COLO829 (cell line): ENCODE measurements around the gene TARP.
A peak's percentile ranks its signal among the peaks of the same experiment; 100 is the strongest.

Experiments used
- DNase-seq: peaks from one replicate; pipeline ENCODE4 v3.0.0; 2012; ENCODE audit warnings: low spot score

The TARP gene

DNA sequence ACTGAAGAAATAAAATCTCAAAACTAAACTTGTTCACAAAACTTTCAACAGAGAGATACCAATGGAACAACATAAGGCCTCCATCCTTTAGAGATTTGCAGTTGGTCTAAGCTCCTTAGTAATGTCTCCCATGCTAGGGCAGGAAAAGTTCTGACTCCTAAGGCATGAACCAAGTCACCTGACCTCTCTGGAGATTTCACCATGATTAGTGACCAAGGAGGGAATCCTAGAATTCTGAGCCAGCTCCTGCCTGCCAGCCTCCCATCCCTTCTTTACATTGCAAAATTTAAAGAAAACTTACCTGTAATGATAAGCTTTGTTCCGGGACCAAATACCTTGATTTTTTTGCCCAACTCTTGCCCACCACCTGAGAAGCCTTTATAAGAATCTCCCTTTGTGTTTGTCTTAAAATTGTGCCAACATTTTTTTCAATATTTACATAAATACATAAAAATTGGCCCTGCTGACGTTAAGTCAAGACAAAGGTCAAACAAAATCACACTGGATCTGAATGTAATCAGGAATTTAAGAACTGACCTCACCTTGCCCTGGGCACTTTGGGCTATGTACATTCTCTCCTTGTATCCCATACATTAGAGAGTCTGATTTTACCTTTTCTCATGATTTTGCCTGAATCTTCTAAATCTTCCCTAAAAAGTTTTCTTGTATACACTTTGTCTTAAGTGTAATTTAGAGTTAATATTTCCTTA is at the start of gene TARP:
TARP (minus strand) TSS at position 351 of the 710 bp plus-strand sequence.
- DNase-seq: no peak

DNA sequence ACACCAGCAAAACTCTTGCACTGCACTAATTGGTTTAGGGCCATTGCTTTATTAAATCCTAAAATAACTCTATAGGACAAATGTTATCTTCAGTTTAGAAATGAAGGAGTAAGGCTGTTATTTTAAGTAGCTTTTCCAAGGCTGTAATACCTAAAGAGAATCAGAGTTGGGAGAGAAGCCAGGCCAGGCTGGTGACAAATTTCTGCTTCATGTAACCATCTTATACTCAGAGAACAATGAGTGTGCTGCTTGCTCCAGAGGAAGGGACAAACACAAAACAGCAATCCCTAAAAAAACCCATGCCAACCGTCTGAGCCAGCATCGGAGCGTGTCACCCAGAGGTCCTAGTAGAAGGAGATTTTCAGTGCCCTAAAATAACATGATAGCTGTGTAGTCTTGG is 49.7 kb upstream of the TARP start:
- no peak for DNase-seq

GRCh38 chr7:38322461-38322860 is 49.0 kb upstream of the TARP start:
- DNase-seq: no peak

DNA sequence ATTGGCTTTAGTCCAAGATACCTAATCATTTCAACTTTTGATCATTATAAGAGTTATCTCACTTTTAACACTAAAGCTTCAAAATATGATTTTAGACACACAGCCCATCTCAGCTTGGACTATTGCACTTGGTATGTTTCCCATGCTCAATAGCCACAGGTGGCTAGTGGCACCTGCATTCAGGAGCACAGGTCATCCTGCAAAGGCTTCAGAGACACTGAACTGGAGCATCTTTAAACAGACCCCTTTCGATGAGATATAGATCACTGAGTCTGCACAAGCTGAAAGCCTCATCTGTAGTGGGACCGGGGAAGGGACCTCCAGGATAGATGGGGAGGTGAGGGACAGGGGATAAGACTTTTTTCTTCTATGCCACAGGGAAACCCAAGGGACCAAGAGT is 48.5 kb upstream of the TARP start:
- DNase-seq: no peak

GRCh38 chr7:38321515-38321944 is 48.1 kb upstream of the TARP start:
- peak; percentile 46 for DNase-seq

DNA sequence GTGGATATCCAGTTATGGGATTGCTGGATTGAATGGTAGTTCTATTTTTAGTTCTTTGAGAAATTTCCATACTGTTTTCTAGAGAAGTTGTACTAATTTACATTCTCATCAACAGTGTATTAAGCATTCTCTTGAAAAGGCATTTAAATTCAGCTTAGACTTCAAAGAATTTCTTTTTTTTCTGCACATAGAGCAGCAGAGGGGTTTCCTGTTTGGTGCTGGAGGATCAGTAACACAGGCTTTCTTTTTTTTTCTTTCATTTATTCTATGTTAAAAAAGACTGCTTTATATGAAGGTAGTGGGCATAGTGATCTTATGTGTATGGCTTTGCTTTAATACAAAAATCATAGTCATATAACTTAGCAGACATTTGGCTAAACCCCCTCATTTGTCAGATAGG is 47.6 kb upstream of the TARP start:
- DNase-seq: no peak

DNA sequence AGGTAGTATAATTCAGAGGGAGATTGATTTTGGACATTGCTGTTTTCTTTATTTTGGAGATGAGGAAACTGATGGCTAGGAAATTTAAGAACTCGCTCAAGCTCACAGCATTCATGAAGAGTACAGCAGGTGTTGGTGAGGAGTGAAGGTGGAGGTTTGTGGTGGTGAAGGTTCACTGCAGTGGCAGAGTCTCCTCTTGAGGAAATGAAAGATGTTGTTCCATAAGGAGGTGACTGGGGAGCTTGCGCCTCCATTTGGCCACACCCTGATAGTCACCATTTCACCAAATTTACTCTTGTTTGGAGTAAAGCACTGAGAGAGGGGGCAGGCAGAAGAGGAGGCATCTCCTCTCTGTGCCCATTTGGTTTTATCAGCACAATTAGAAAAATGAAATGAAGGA is 46.4 kb upstream of the TARP start:
- no peak for DNase-seq

- peak; percentile 84 for DNase-seq
Observed at GRCh38 chr7:38318803-38319416, 45.5 kb upstream of the TARP start.

- DNase-seq: no peak
Observed at GRCh38 chr7:38318241-38318640, 44.8 kb upstream of the TARP start.

DNA sequence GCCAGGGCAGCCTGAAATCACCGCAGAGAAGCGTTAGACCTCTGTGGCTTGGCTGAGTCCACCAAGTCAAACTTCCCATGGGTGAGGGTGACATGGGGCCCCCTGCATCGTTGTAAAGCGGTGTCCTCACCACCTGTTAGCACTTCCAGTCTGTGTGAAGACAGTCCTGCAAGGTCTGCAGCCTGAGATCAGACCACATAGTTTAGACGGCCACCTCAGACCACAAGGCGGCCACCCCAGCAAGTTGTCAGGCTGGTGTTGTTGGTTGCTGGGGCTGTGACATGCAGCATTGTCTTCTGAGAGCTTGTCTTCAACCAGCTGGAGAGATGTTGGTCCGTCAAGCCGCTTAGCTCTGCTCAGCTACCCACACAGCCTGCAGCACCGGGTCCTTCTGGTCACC is 44.1 kb upstream of the TARP start:
- no peak for DNase-seq

GRCh38 chr7:38316733-38317360 is 43.4 kb upstream of the TARP start:
- DNase-seq: no peak

DNA sequence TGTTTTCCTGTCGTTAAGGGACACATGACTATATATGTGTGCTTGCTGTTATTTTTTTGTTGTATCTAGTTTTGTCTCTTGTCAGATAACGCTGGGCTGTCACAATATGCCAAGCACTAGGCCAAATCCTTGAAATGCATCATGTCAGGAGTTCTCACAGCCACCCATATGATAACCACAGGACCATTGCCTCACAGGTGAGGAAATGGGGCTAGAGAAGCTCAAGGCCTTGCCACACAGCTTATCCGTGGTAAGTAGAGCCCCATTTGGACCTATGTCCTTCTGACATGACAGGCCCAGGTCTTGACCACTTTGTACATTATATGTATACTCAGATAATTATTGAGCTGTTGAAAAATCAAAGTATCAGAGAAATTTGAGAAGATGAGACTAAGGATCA is 42.0 kb upstream of the TARP start:
- DNase-seq: no peak

DNA sequence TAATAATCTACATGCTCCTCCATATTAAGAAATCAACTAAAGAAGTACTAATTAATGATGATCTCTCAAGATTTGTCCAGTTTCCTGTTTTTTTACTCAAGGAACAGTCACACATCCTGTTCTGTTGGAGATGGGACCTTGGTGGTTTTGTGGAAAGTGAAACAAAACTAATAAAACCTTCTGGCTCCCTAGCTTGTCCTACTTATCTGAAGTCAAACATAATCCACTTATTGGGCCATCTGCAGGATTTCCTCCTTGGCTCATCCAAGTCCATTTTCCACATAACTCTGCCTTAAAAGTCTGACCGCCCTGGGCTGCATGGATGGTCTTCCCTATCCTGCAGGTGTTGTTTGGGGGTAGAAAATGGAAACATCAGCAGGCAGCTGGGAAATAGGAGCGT is 39.4 kb upstream of the TARP start:
- no peak for DNase-seq

DNA sequence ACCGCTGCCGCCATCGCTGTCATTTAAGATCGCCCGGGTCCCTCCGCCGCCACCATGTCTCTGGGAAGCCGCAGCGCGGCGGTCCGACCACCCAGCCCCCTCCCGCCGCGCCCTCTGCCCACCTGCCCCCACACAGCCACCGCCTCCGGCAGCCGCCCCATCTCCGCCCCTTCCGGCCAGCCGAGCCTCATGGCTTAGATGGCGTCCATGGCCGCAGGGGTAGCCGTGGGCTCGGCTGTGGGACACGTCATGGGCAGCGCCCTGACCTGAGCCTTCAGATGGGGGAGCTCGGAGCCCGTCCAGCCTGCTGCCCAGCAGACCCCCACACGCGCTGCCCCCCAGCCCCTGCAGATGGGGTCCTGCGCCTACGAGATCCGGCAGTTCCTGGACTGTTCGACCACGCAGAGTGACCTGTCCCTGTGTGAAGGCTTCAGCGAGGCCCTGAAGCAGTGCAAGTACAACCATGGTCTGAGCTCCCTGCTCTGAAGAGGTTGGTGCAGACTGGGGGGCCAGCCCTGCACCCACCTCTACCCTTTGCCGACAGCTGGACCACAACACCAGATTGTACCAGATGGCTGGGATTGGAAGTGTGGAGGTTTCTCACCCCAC is 38.0 kb upstream of the TARP start:
- DNase-seq: no peak

DNA sequence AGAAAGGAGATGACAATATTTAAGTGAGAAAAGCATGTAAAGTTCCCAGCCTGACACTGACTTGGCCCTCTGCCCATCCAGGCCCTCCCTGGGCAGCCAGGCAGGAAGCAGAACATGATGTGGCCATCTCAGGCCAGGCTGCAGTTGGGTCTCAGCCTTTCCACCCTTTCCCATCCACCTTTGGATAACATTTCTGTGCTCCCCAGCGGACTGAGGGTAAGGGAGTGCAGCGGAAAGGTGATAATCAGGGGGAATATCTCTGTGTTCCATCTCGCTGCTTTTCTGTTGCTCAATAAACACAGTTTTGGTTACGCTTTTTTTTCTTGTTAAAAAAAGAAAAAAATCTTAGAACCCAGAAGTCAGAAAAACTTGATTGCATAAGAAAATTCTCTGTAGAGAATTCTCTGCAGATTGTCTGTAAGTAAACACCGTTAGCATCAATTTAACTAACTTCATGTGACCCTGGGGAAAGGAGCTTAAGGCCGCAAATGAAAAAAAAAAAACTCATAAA is 37.2 kb upstream of the TARP start:
- no peak for DNase-seq

- DNase-seq: no peak
Observed at GRCh38 chr7:38309555-38309954, 36.1 kb upstream of the TARP start.

DNA sequence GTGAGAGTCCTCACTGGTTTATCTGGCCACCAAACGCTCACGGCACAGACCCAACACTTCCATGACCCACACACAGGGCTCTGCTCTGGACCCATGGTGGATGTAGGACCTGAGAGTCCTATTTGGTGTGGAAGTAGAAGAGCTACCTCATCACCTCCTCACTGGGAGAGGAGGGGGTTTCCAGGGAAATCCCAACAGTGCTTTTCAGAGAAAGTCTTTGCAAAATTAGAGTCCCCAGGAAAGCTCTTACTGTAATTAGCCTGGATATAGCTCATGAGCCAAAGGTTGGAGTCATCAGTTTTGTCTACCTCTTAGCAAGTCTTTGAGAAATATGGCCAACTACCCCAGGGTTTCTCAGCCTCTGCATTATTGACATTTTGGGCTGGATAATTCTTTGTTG is 34.7 kb upstream of the TARP start:
- DNase-seq: no peak

DNA sequence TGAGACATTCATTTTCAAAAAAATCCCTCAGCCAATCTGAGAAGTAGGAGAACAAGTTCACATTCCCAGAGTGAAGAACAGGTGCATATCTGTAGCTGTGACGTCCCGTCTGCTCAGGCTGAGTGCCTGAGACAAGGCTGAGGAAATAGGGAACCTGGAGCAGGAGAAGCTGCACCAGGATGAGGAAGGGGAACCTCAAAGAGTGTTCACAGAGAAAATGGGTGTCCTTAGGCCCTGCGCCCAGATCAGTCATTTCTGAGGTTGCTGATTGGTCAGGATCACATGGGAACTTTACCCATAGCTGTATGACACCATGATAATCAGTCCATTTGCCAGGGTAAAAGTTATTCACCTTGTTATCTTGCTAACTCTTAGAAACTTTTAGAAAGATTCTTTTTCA is 34.2 kb upstream of the TARP start:
- DNase-seq: no peak

- DNase-seq: no peak
Observed at GRCh38 chr7:38306914-38307313, 33.5 kb upstream of the TARP start.

DNA sequence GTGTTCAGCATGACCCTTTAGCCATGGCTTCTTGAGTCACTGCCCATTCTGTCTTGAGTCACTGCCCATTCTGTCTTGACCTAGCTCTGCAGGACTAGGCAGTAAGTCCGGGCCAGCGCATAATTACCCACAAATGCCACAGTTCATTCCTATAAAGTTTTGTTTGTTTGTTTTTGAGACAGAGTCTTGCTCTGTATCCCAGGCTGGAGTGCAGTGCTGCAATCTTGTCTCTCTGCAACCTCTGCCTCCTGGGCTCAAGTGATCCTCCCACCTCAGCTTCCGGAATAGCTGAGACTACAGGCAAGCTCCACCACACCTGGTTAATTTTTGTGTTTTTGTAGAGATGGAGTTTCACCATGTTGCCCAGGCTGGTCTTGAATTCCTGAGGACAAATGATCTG is 32.7 kb upstream of the TARP start:
- DNase-seq: no peak

- DNase-seq: no peak
Observed at GRCh38 chr7:38303866-38304265, 30.4 kb upstream of the TARP start.

DNA sequence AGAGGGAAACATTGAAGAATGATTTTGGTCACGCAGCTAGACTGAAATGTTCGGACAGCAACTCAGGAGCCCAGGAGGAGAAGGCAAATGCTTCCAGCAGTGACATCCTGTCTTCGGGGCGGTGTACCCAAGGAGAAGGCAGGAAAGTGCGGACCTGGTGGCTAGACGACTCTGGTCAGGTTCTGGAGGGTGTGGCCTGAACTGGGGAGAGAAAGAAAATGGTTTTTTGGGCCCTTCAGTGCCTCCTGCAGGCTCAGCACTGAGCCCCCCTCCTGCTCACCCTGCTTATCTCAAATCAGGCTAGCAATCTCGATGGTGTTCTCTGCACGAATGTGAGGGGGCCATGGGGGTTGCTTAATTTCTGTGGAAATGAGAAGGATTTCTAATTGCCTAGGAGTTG is 26.7 kb upstream of the TARP start:
- DNase-seq: no peak
